K562 (cell line): ENCODE measurements around the gene CSAD. TPM values are rescaled to one million over a fixed set of nuclear protein-coding genes. Genes with fewer than 3 reads are reported as not detected.

ENCODE experiments used
- ATAC-seq: fragments of 200-7000 bp; cut with Tn5 transposase; 3 replicates; pipeline ENCODE4 v1.9.1; 2020; ENCODE audit warnings: moderate library complexity
- BruUV-seq: library from RNA; stranded (reverse); fragments of 400-500 nt; replicated peaks from 2 replicates; lab custom pipeline; 2021; lab: Mats Ljungman, UMichigan
- CTCF ChIA-PET: fragments of 300-600 bp; formaldehyde crosslinking; extraction: SDS; loops from one replicate; lab custom pipeline; 2021; ENCODE audit warnings: low intra/inter-chr PET ratio; lab: Yijun Ruan, JAX
- POLR2A ChIA-PET: fragments of 300-600, 350-650 bp; sonication (Branson Sonifier 250); formaldehyde crosslinking; extraction: SDS; loops from one replicate; lab custom pipeline; 2021; ENCODE audit warnings: antibody characterized with exemption, inconsistent platforms; lab: Yijun Ruan, JAX
- DNase-seq, 4 experiments: peaks; one replicate each; pipeline versions ENCODE4 v3.0.0 to v3.0.0-alpha.2; 2011 to 2018; ENCODE audit warnings: low spot score in 3 of 4, mixed read lengths in 3 of 4; ENCODE audit errors: extremely low read depth in 1 of 4
- FAIRE-seq: peaks from 2 replicates; lab custom pipeline; 2011; peaks lifted over from hg19 to GRCh38; lab: Jason Lieb, UNC
- H2AFZ ChIP-seq: 2 replicates; pipeline ENCODE4 v1.6.0; 2011; ENCODE audit warnings: low read depth, low read length, control low read depth, inconsistent platforms
- H3K27ac ChIP-seq: fragments of 200-600 bp; 3 replicates; pipeline ENCODE4 v1.8.0; 2011; ENCODE audit warnings: low read depth, mild to moderate bottlenecking, control low read depth, inconsistent platforms, low read length, moderate library complexity, mixed read lengths; ENCODE audit errors: extremely low read depth
- H3K27me3 ChIP-seq, 2 experiments: fragments of 300-600 bp in 1 of 2; 2 replicates in 1 of 2; 3 replicates in 1 of 2; pipeline versions ENCODE4 v1.6.0 to v1.8.0; 2011; ENCODE audit warnings: inconsistent platforms in 2 of 2, low read length in 2 of 2, mild to moderate bottlenecking in 1 of 2, mixed read lengths in 1 of 2, moderate library complexity in 1 of 2; ENCODE audit not compliant: control insufficient read depth in 2 of 2, insufficient read depth in 2 of 2
- H3K36me3 ChIP-seq: fragments of 300-600 bp; 3 replicates; pipeline ENCODE4 v1.8.0; 2011; ENCODE audit warnings: mild to moderate bottlenecking, low read length, inconsistent platforms; ENCODE audit not compliant: control insufficient read depth, insufficient read depth
- H3K4me1 ChIP-seq, 2 experiments: fragments of 200-600 bp in 1 of 2; replicated peaks in 1 of 2; 2 replicates in 1 of 2; 3 replicates in 1 of 2; pipeline versions ENCODE4 v1.5.1 to v1.8.0; 2011; ENCODE audit warnings: inconsistent platforms in 2 of 2, low read length in 2 of 2, mild to moderate bottlenecking in 1 of 2, mixed read lengths in 1 of 2, moderate library complexity in 1 of 2; ENCODE audit not compliant: control insufficient read depth in 2 of 2, insufficient read depth in 2 of 2
- H3K4me2 ChIP-seq: 2 replicates; pipeline ENCODE4 v1.6.1; 2011; ENCODE audit warnings: low read length, control low read depth, inconsistent platforms, mixed read lengths; ENCODE audit not compliant: insufficient read depth
- H3K4me3 ChIP-seq: fragments of 200-600 bp; sonication (generic), shearing (Covaris generic); 2 replicates; pipeline ENCODE4 v1.5.1; 2016; ENCODE audit warnings: control low read depth, inconsistent platforms
- H3K79me2 ChIP-seq: fragments of 200-600 bp; 3 replicates; pipeline ENCODE4 v1.8.0; 2011; ENCODE audit warnings: low read length, inconsistent platforms; ENCODE audit not compliant: control insufficient read depth, insufficient read depth
- H3K9ac ChIP-seq, 2 experiments: 2 replicates each; pipeline versions ENCODE4 v1.6.0 to v1.6.1; 2011; ENCODE audit warnings: low read depth in 2 of 2, low read length in 2 of 2, control low read depth in 1 of 2, inconsistent platforms in 1 of 2, mild to moderate bottlenecking in 1 of 2, mixed read lengths in 1 of 2; ENCODE audit not compliant: insufficient read depth in 1 of 2
- H3K9me1 ChIP-seq: one replicate; pipeline ENCODE4 v1.6.0; 2011; ENCODE audit warnings: inconsistent platforms, mild to moderate bottlenecking, low read length, moderate library complexity; ENCODE audit not compliant: control insufficient read depth, insufficient read depth
- H3K9me3 ChIP-seq: replicated peaks from 2 replicates; pipeline ENCODE4 v1.5.1; 2011; ENCODE audit warnings: low read depth, low read length, inconsistent platforms; ENCODE audit not compliant: control insufficient read depth, insufficient read depth
- H4K20me1 ChIP-seq: replicated peaks from 2 replicates; pipeline ENCODE4 v1.6.1; 2011; ENCODE audit warnings: low read length, inconsistent platforms, mixed read lengths; ENCODE audit not compliant: control insufficient read depth, insufficient read depth
- ARID1B ChIP-seq: fragments of 450-650 bp; IDR thresholded peaks from 2 replicates; pipeline ENCODE4 v1.6.1; 2016; ENCODE audit warnings: antibody characterized with exemption, mild to moderate bottlenecking, inconsistent platforms
- CAMTA2 ChIP-seq: fragments of 250-450 bp; sonication (Bioruptor Pico); conservative IDR thresholded peaks from 2 replicates; pipeline ENCODE4 v1.5.1; 2022
- CUX1 ChIP-seq: fragments of 200-800 bp; sonication (Bioruptor generic); IDR thresholded peaks from 2 replicates; pipeline ENCODE4 v1.6.1; 2016; ENCODE audit warnings: missing genetic modification characterization, missing compliant biosample characterization
- FOS ChIP-seq: IDR thresholded peaks from 3 replicates; pipeline ENCODE4 v1.6.1; 2011; ENCODE audit not compliant: insufficient read length; ENCODE audit errors: extremely low read depth
- MCM7 ChIP-seq, 2 experiments: fragments of 450-650 bp; IDR thresholded peaks; 2 replicates each; pipeline ENCODE4 v1.6.1; 2016 to 2018
- PPARD ChIP-seq: fragments of 250-450 bp; sonication (Bioruptor Pico); IDR thresholded peaks from 2 replicates; pipeline ENCODE4 v1.8.0; 2022; ENCODE audit warnings: inconsistent platforms, mild to moderate bottlenecking, moderate library complexity
- USF1 ChIP-seq: sonication (generic); formaldehyde crosslinking; IDR thresholded peaks from 2 replicates; pipeline ENCODE4 v1.9.0; 2022; ENCODE audit warnings: mild to moderate bottlenecking, missing genetic modification reagents
- ZBTB17 ChIP-seq: fragments of 450-650 bp; formaldehyde crosslinking; IDR thresholded peaks from 2 replicates; pipeline ENCODE4 v1.4.0; 2020; ENCODE audit warnings: mild to moderate bottlenecking
- ZFP1 ChIP-seq: fragments of 450-650 bp; formaldehyde crosslinking; IDR thresholded peaks from 2 replicates; pipeline ENCODE4 v1.4.0; 2020; ENCODE audit warnings: mild to moderate bottlenecking, mixed read lengths
- ZNF140 ChIP-seq: fragments of 250-450 bp; sonication (Bioruptor Pico); IDR thresholded peaks from 2 replicates; pipeline ENCODE4 v1.8.0; 2021; ENCODE audit warnings: moderate library complexity, mild to moderate bottlenecking, inconsistent platforms
- ZNF184 ChIP-seq: sonication (generic); formaldehyde crosslinking; IDR thresholded peaks from 2 replicates; pipeline ENCODE4 v1.5.0; 2020; ENCODE audit warnings: missing genetic modification reagents
- ZNF41 ChIP-seq: fragments of 250-450 bp; sonication (Bioruptor Pico); conservative IDR thresholded peaks from 2 replicates; pipeline ENCODE4 v1.4.0; 2020; ENCODE audit warnings: mild to moderate bottlenecking
- ZNF583 ChIP-seq: fragments of 250-450 bp; sonication (Bioruptor Pico); IDR thresholded peaks from 2 replicates; pipeline ENCODE4 v1.4.0; 2020
- ZNF655 ChIP-seq: fragments of 250-450 bp; sonication (Bioruptor Pico); IDR thresholded peaks from 2 replicates; pipeline ENCODE4 v1.5.0; 2021
- WGBS: fragments of 100-300 bp; shearing (Covaris generic); methylation state at CpG from one replicate; pipeline ENCODE4 v1.1.6; 2016; ENCODE audit warnings: low coverage, mixed read lengths; ENCODE audit not compliant: insufficient coverage; ENCODE audit errors: missing lambda C conversion rate; 5-methylcytosine and 5-hydroxymethylcytosine counted together
- in situ Hi-C: fragments of 300-500 bp; cut with MboI; formaldehyde crosslinking; loops from 4 replicates; pipeline ENCODE4 v1.15.0; 2018; ENCODE audit warnings: inconsistent platforms, mixed read lengths
- intact Hi-C: fragments of 100-400 bp; cut with micrococcal nuclease; formaldehyde crosslinking; loops from 2 replicates; pipeline ENCODE4 v1.14.2; 2022
- polyA plus RNA-seq, 8 experiments: library from polyadenylated mRNA; depleted of rRNA in 4 of 8; stranded (reverse) in 5 of 8; unstranded in 3 of 8; fragments of >200 nt; fragmentation: Nextera tagmentation in 2 of 8; fragmentation: Illumina TruSeq in 1 of 8; extraction: Ambion mirVana in 2 of 8; extraction: Trizol in 1 of 8; gene quantifications; 2 replicates each; pipeline versions ENCODE4 v1.2.1 to v1.2.3, GENCODE V29; 2011 to 2014; ENCODE audit warnings: inconsistent platforms in 1 of 8, missing spikeins in 1 of 8
- total RNA-seq, 7 experiments: library from RNA; depleted of rRNA in 6 of 7; stranded (reverse); fragments of >200 nt in 6 of 7; fragmentation: Illumina TruSeq in 2 of 7; extraction: Trizol in 2 of 7; gene quantifications; 2 replicates each; pipeline versions ENCODE4 v1.2.1 to v1.2.3, GENCODE V29; 2011 to 2021; ENCODE audit warnings: low replicate concordance in 1 of 7
- TF ChIP-seq, protein P1 (sequence below): fragments of 450-650 bp; IDR thresholded peaks from 2 replicates; pipeline ENCODE4 v1.6.1; 2016; ENCODE audit warnings: antibody characterized with exemption

Gene CSAD
- total and polyA plus RNA-seq, 9 of the 15 experiments (the other 6 are each of a cell fraction or from before 2014, with no cell fraction given), result 1.8 to 19.6 (median 8.1) TPM

DNA sequence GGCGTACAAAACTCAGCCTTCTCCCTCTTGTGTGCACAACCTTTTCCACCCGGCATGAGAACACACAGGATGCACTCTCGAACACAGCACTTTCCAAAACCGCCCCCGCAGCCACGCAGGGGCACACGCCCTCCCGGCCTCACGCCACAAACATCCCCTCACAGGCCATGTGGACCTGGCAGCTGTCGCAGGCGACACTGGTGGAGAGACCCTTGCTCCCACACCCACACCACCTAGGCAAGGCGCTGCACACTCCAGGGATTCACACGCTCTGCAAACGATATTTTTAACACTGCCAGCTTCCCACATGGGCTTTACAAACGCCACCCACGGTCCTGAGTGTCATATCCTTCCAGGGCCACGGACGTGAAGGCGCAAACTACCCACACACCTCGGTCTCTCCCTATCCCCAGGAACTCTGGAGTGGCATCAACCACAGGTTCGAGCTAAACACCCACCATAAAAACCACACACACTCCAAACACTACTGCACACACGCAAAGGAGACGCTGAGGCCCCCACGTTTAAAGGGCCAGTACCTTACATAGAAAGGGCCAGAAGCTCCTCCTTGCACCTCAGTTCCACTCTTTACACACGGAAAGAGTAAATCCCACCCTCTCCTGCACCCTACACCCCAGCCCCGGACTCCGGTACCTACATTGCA lies 38.7 kb upstream of the CSAD start:
- Histone ChIP-seq H3K79me2 (peaks cover 24% of the 10 kb centered on the region), H3K27ac (peak overlapping the region; percentile 57), H4K20me1 (no peaks in the 10 kb centered on the region), H3K4me2 (peak overlapping the region; percentile 95), H3K4me3 (peak overlapping the region; percentile 64), H3K9ac (peak overlapping the region; percentile 61 to 93), H3K27me3 (no peaks in the 10 kb centered on the region), H3K9me1 (no peaks in the 10 kb centered on the region), H2AFZ (peak overlapping the region; percentile 87), H3K4me1 (peaks cover 45 to 76% of the 10 kb centered on the region in 2 experiments), H3K36me3 (peaks cover 10% of the 10 kb centered on the region; the same call in 1 of the 3 replicates), H3K9me3 (no peaks in the 10 kb centered on the region)
- ChIA-PET POLR2A (interaction anchor here (0.6 to 2.2 kb wide), 13 partner anchors 11 to 479 kb away, joined by 3 to 6 read pairs (median 4); partner anchors contain the start of genes CSAD, ESPL1, ITGB7 and ZNF740), CTCF (no interaction called here)
- BruUV-seq, result TSS peak; percentile 67
- DNase-seq (peak; percentile 46 to 62 (median 58)), ATAC-seq (peak; percentile 19), FAIRE-seq (peak; percentile 62)
- intact Hi-C loops, result no loop called here
- in situ Hi-C loops, result no loop called here
- WGBS, result 3% methylated on average over 25 of the region's 27 CpGs
- TF ChIP-seq, protein P1, sequence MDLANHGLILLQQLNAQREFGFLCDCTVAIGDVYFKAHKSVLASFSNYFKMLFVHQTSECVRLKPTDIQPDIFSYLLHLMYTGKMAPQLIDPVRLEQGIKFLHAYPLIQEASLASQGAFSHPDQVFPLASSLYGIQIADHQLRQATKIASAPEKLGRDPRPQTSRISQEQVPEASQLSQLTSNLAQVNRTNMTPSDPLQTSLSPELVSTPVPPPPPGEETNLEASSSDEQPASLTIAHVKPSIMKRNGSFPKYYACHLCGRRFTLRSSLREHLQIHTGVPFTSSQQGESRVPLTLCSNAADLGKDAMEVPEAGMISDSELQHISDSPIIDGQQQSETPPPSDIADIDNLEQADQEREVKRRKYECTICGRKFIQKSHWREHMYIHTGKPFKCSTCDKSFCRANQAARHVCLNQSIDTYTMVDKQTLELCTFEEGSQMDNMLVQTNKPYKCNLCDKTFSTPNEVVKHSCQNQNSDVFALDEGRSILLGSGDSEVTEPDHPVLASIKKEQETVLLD, result peak; percentile 82
- no peak for TF ChIP-seq ZNF583 (CRISPR knock-in tag)
- no peak for TF ChIP-seq CAMTA2 (CRISPR knock-in tag)
- no peak for TF ChIP-seq ZFP1 (CRISPR knock-in tag)
- no peak for TF ChIP-seq ZNF184
- TF ChIP-seq ARID1B, result peak; percentile 15; the same call in 1 of the 2 replicates
- TF ChIP-seq PPARD (CRISPR knock-in tag), result no peak
- no peak for TF ChIP-seq ZNF140 (CRISPR knock-in tag)
- TF ChIP-seq ZNF655 (CRISPR knock-in tag), result no peak
- TF ChIP-seq CUX1 (CRISPR knock-in tag), result no peak
- TF ChIP-seq ZNF41 (CRISPR knock-in tag), result no peak
- no peak for TF ChIP-seq USF1 (CRISPR knock-in tag)
- TF ChIP-seq ZBTB17 (CRISPR knock-in tag), result no peak
- TF ChIP-seq MCM7 (IDR thresholded peaks at IDR 0.05), result no peak
- TF ChIP-seq FOS, result no peak
